ENCODE results near the gene MYH4. TPM values are rescaled to one million over a fixed set of nuclear protein-coding genes. Genes with fewer than 3 reads are reported as not detected.

Gene MYH4
- total and polyA plus RNA-seq, 9 of the 15 experiments (the other 6 are each of a cell fraction or from before 2014, with no cell fraction given) = not detected

DNA sequence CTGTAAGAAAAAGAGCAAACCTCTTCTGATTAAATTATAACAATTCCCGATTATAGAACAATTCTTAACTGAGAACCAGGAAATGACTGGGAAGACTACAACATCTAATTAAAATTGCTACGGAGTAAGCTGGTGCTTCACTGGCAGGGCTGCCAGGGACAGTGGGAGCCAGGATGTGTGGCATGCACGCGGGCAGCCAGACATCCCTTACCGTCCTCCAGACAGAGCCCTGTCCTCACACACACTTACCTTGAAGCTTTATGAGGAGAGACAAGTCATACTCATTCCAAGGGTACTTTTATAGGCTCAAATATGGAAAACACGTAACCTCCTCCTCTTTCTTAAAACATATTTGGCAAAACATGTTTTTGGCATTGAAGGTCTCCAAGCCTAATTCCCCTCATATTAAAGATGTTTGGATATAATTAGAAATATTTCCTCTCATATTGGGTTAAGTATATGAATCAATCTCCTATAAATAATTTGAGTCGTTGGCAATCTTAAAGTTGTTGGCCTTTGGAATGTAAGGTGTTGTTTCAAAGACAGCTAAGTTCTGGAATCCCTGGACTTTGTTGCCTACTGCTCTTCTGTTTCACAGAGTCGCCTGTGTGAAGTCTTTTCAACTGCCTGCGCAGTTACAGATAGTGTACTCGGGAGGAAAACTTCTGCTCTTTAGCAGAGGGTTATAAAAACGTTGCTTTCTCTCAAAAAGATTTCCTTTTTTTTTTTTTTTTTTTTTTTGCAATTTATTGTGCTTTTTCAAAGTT, 49.1 kb upstream of the MYH4 start, which contains the start of gene MYH1:
MYH1 (minus strand) TSS at position 272 of the 767 bp plus-strand sequence. CDS start 1,900 bp downstream, outside the sequence.
- Histone ChIP-seq H3K4me1 (replicated peaks in 1 of 2; ENCODE audit: control insufficient read depth in 2 of 2, insufficient read depth in 2 of 2, low read length in 2 of 2) (no peaks in the 10 kb centered on the region), H3K27me3 (ENCODE audit: control insufficient read depth in 2 of 2, insufficient read depth in 2 of 2, low read length in 2 of 2) (no peaks in the 10 kb centered on the region), H4K20me1 (replicated peaks; ENCODE audit: control insufficient read depth, insufficient read depth, low read length) (no peaks in the 10 kb centered on the region), H3K9me3 (replicated peaks; ENCODE audit: control insufficient read depth, insufficient read depth, low read depth, low read length) (no peaks in the 10 kb centered on the region), H2AFZ (ENCODE audit: low read depth, low read length) (no peak within 1 kb of the TSS), H3K4me3 (no peak within 1 kb of the TSS), H3K79me2 (ENCODE audit: control insufficient read depth, insufficient read depth, low read length) (no peaks in the 10 kb centered on the region), H3K9me1 (ENCODE audit: control insufficient read depth, insufficient read depth, low read length) (no peaks in the 10 kb centered on the region), H3K36me3 (ENCODE audit: control insufficient read depth, insufficient read depth, low read length) (no peaks in the 10 kb centered on the region), H3K27ac (ENCODE audit: extremely low read depth, low read depth, low read length) (no peak within 1 kb of the TSS), H3K9ac (ENCODE audit: insufficient read depth in 1 of 2, low read depth in 2 of 2, low read length in 2 of 2) (no peak within 1 kb of the TSS), H3K4me2 (ENCODE audit: insufficient read depth, low read length) (no peak within 1 kb of the TSS)
- DNase-seq (ENCODE audit: extremely low read depth in 1 of 4, low spot score in 3 of 4) = no peak
- WGBS (ENCODE audit: insufficient coverage, low coverage, missing lambda C conversion rate) = 1% methylated on average over 10 of the region's 11 CpGs
- in situ Hi-C loops (cut with MboI) = no loop called here
- intact Hi-C loops (cut with micrococcal nuclease) = no loop called here
- BruUV-seq (replicated peaks) = no TSS peak
- CTCF ChIA-PET (ENCODE audit: low intra/inter-chr PET ratio) = no interaction called here
- TF ChIP-seq, protein P1, sequence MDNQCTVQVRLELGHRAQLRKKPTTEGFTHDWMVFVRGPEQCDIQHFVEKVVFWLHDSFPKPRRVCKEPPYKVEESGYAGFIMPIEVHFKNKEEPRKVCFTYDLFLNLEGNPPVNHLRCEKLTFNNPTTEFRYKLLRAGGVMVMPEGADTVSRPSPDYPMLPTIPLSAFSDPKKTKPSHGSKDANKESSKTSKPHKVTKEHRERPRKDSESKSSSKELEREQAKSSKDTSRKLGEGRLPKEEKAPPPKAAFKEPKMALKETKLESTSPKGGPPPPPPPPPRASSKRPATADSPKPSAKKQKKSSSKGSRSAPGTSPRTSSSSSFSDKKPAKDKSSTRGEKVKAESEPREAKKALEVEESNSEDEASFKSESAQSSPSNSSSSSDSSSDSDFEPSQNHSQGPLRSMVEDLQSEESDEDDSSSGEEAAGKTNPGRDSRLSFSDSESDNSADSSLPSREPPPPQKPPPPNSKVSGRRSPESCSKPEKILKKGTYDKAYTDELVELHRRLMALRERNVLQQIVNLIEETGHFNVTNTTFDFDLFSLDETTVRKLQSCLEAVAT (IDR thresholded peaks at IDR 0.05) = no peak
- no peak for TF ChIP-seq MTA1 (IDR thresholded peaks at IDR 0.05; ENCODE audit: borderline replicate concordance)
- no peak for TF ChIP-seq ETV5 (CRISPR knock-in tag; IDR thresholded peaks at IDR 0.05; ENCODE audit: low read depth)
- no peak for TF ChIP-seq CBX8 (IDR thresholded peaks at IDR 0.05; ENCODE audit: borderline replicate concordance, extremely low read depth, low read depth, low read length, poor library complexity, severe bottlenecking)
- TF ChIP-seq SP1 (CRISPR knock-in tag; IDR thresholded peaks at IDR 0.05) = no peak
- no peak for TF ChIP-seq XRCC5 (IDR thresholded peaks at IDR 0.05; ENCODE audit: low read depth, low read length)
- ATAC-seq = no peak
- POLR2A ChIA-PET = no interaction called here
- no peak for FAIRE-seq
